Caco-2 (cell line): ENCODE measurements around the gene HACD1. TPM values are rescaled to one million over a fixed set of nuclear protein-coding genes. Genes with fewer than 3 reads are reported as not detected.
"Not testable (repeated sequence)": the region's sequence is repeated elsewhere in the genome, so short reads cannot be mapped to it uniquely, and the experiment has no call there.

Experiments
- BruUV-seq: library from RNA; stranded (reverse); fragments of 400-500 nt; replicated peaks from 2 replicates; lab custom pipeline; 2021; lab: Mats Ljungman, UMichigan
- CTCF ChIA-PET: fragments of 300-600 bp; sonication (Branson Sonifier 250); formaldehyde crosslinking; loops from one replicate; lab custom pipeline; 2022; ENCODE audit warnings: antibody characterized with exemption; lab: Charles Lee
- POLR2A ChIA-PET: fragments of 300-600 bp; sonication (Branson Sonifier 250); formaldehyde crosslinking; loops from one replicate; lab custom pipeline; 2022; ENCODE audit warnings: antibody characterized with exemption; lab: Charles Lee
- DNase-seq, 2 experiments: peaks; one replicate each; pipeline versions ENCODE4 v3.0.0 to v3.0.0-alpha.2; 2020 to 2022
- H3K27me3 ChIP-seq: replicated peaks from 2 replicates; pipeline ENCODE4 v1.6.0; 2011; ENCODE audit warnings: low read length; ENCODE audit not compliant: control insufficient read depth, insufficient read depth
- H3K36me3 ChIP-seq: 2 replicates; pipeline ENCODE4 v1.5.1; 2011; ENCODE audit warnings: low read length; ENCODE audit not compliant: control insufficient read depth, insufficient read depth
- H3K4me1 ChIP-seq: fragments of 250-450 bp; sonication (Bioruptor Pico); 2 replicates; pipeline ENCODE4 v1.5.1; 2020; ENCODE audit warnings: mild to moderate bottlenecking
- H3K4me3 ChIP-seq: 2 replicates; pipeline ENCODE4 v1.5.1; 2011; ENCODE audit warnings: low read depth, mild to moderate bottlenecking, control low read depth, low read length
- H3K9me3 ChIP-seq: fragments of 250-450 bp; sonication (Bioruptor Pico); 2 replicates; pipeline ENCODE4 v1.5.1; 2020; ENCODE audit warnings: mild to moderate bottlenecking, moderate library complexity
- H3K27ac Mint-ChIP-seq: one replicate; pipeline ENCODE4 v1.8.0; 2022; ENCODE audit warnings: mixed read lengths; ENCODE audit not compliant: unreplicated experiment
- H3K27me3 Mint-ChIP-seq: one replicate; pipeline ENCODE4 v1.8.0; 2022; ENCODE audit warnings: mixed read lengths; ENCODE audit not compliant: insufficient read depth, unreplicated experiment
- H3K36me3 Mint-ChIP-seq: one replicate; pipeline ENCODE4 v1.8.0; 2022; ENCODE audit warnings: mild to moderate bottlenecking, mixed read lengths; ENCODE audit not compliant: insufficient read depth, unreplicated experiment
- H3K4me1 Mint-ChIP-seq: one replicate; pipeline ENCODE4 v1.8.0; 2022; ENCODE audit warnings: low read depth, mixed read lengths; ENCODE audit not compliant: unreplicated experiment
- H3K4me3 Mint-ChIP-seq: one replicate; pipeline ENCODE4 v1.8.0; 2022; ENCODE audit warnings: mild to moderate bottlenecking, moderate library complexity, mixed read lengths; ENCODE audit not compliant: unreplicated experiment
- H3K9me3 Mint-ChIP-seq: one replicate; pipeline ENCODE4 v1.8.0; 2022; ENCODE audit warnings: mixed read lengths; ENCODE audit not compliant: unreplicated experiment
- intact Hi-C: fragments of 100-400 bp; cut with micrococcal nuclease; formaldehyde crosslinking; loops from one replicate; pipeline ENCODE4 v1.10.0; 2022; ENCODE audit not compliant: unreplicated experiment
- total RNA-seq: library from RNA; stranded (reverse); gene quantifications from 2 replicates; pipeline ENCODE4 v1.2.3, GENCODE V29; 2022
- TF ChIP-seq, protein P1 (sequence below), 2 experiments: fragments of 200-600 bp in 1 of 2; IDR thresholded peaks; 1 replicate in 1 of 2; 2 replicates in 1 of 2; pipeline versions ENCODE4 v1.5.1 to v1.8.0; 2011 to 2022; ENCODE audit warnings: antibody characterized with exemption in 1 of 2, control low read depth in 1 of 2, inconsistent platforms in 1 of 2, low read depth in 1 of 2, low read length in 1 of 2, mild to moderate bottlenecking in 1 of 2, moderate library complexity in 1 of 2; ENCODE audit not compliant: insufficient read depth in 1 of 2, severe bottlenecking in 1 of 2, unreplicated experiment in 1 of 2

Gene HACD1
- total RNA-seq, 1 experiment from 2014 or later = 47.8 TPM

DNA sequence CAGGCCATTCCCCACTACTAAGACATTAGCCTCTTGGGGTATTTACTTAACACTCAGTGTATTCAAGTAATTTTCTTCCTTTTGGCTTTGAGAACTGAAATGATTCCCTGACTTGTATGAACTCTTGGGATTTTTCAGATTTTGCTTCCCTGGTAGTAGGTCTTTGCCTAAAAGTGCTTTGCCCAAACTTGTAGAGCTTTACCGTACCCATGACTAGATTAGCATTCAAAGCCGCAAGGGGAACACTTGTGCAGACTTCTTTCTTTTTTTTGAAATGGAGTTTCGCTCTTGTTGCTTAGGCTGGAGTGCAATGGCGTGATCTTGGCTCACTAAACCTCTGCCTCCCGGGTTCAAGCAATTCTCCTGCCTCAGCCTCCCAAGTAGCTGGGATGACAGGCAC lies 20.7 kb upstream of the HACD1 start:
- TF ChIP-seq, protein P1, sequence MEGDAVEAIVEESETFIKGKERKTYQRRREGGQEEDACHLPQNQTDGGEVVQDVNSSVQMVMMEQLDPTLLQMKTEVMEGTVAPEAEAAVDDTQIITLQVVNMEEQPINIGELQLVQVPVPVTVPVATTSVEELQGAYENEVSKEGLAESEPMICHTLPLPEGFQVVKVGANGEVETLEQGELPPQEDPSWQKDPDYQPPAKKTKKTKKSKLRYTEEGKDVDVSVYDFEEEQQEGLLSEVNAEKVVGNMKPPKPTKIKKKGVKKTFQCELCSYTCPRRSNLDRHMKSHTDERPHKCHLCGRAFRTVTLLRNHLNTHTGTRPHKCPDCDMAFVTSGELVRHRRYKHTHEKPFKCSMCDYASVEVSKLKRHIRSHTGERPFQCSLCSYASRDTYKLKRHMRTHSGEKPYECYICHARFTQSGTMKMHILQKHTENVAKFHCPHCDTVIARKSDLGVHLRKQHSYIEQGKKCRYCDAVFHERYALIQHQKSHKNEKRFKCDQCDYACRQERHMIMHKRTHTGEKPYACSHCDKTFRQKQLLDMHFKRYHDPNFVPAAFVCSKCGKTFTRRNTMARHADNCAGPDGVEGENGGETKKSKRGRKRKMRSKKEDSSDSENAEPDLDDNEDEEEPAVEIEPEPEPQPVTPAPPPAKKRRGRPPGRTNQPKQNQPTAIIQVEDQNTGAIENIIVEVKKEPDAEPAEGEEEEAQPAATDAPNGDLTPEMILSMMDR (IDR thresholded peaks at IDR 0.05; ENCODE audit: insufficient read depth in 1 of 2, low read depth in 1 of 2, low read length in 1 of 2, severe bottlenecking in 1 of 2, unreplicated experiment in 1 of 2) = no peak
- H3K27me3 ChIP-seq = no peaks in the 10 kb centered on the region
- DNase-seq = no peak
- Mint-ChIP-seq H3K4me3 (no peak overlapping the region), H3K9me3 (no peaks in the 10 kb centered on the region), H3K4me1 (no peaks in the 10 kb centered on the region), H3K36me3 (no peaks in the 10 kb centered on the region), H3K27ac (no peak overlapping the region), H3K27me3 (no peaks in the 10 kb centered on the region)
- CTCF ChIA-PET = no interaction called here
- intact Hi-C loops = no loop called here
- POLR2A ChIA-PET = no interaction called here
- no peaks in the 10 kb centered on the region for H3K36me3 ChIP-seq
- peaks cover 4% of the 10 kb centered on the region; the same call in 1 of the 2 replicates for H3K4me1 ChIP-seq
- BruUV-seq = no TSS peak
- no peak overlapping the region for H3K4me3 ChIP-seq
- H3K9me3 ChIP-seq = no peaks in the 10 kb centered on the region

DNA sequence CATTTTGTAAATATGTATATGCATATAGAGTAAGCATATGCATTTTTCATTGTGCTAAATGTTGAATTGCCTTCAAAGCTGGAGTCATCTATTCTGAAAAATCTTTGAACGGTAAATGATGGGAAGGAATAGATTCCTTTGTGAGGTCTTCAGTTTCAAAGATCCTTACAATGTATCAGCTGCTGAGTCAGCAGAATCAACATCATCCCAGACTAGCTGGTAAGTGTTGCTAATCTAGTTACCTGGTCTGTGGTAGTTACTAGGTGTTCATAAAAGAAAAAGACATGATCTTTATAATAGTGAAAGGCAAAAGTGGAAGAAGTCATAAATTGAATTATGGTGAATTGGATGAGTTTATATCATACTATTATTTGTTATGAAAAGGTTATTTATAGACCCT lies 16.2 kb upstream of the HACD1 start:
- H3K36me3 ChIP-seq = no peaks in the 10 kb centered on the region
- ChIA-PET POLR2A (interaction anchor here (0.9 kb wide), 1 partner anchor 10 kb away, joined by 3 read pairs; no protein-coding TSS in a partner anchor), CTCF (interaction anchor here (1.6 kb wide), 1 partner anchor 17 kb away, joined by 4 read pairs; the partner anchor contains the start of gene HACD1)
- Mint-ChIP-seq H3K9me3 (no peaks in the 10 kb centered on the region), H3K4me1 (no peaks in the 10 kb centered on the region), H3K27me3 (no peaks in the 10 kb centered on the region), H3K4me3 (no peak overlapping the region), H3K27ac (no peak overlapping the region), H3K36me3 (no peaks in the 10 kb centered on the region)
- H3K4me1 ChIP-seq = no peaks in the 10 kb centered on the region
- H3K9me3 ChIP-seq = no peaks in the 10 kb centered on the region
- BruUV-seq = no TSS peak
- TF ChIP-seq, protein P1 (IDR thresholded peaks at IDR 0.05; ENCODE audit: insufficient read depth in 1 of 2, low read depth in 1 of 2, low read length in 1 of 2, severe bottlenecking in 1 of 2, unreplicated experiment in 1 of 2) = no peak
- DNase-seq = no peak
- no peak overlapping the region for H3K4me3 ChIP-seq
- H3K27me3 ChIP-seq = no peaks in the 10 kb centered on the region
- intact Hi-C loops = loop anchor here (2.0 kb wide), 1 partner anchor 17 kb away; the partner anchor contains the start of gene HACD1

DNA sequence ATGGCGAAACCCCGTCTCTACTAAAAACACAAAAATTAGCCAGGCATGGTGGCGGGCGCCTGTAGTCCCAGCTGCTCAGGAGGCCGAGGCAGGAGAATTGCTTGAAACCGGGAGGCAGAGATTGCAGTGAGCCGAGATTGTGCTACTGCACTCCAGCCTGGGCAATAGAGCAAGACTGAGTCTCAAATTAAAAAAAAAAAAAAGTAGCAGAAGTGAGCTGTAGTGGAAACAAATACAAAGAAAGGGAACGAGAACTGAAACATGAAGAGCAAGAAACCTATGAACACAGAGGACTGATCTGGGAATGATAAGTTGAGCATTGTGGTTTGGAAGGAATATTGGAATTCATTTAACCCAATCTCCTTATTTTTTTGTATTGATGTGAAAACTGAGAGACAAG lies 15.4 kb upstream of the HACD1 start:
- not testable (repeated sequence) for H3K36me3 ChIP-seq, BruUV-seq

More for the DNA sequence above, 15.4 kb upstream of the HACD1 start:
- H3K9me3 ChIP-seq, H3K9me3 Mint-ChIP-seq, H3K27me3 Mint-ChIP-seq, H3K4me1 ChIP-seq, H3K4me3 Mint-ChIP-seq, H3K27me3 ChIP-seq, H3K27ac Mint-ChIP-seq, H3K4me3 ChIP-seq, DNase-seq, H3K4me1 Mint-ChIP-seq, H3K36me3 Mint-ChIP-seq, CTCF ChIA-PET: not testable (repeated sequence)
- POLR2A ChIA-PET = interaction anchor here (0.9 kb wide), 1 partner anchor 11 kb away, joined by 3 read pairs; no protein-coding TSS in a partner anchor
- intact Hi-C loops = loop anchor here (2.0 kb wide), 1 partner anchor 16 kb away; the partner anchor contains the start of gene HACD1
